Measurements from ENCODE around the gene MMP14. TPM values are rescaled to one million over a fixed set of nuclear protein-coding genes. Genes with fewer than 3 reads are reported as not detected.
"Not testable (repeated sequence)": the region's sequence is repeated elsewhere in the genome, so short reads cannot be mapped to it uniquely, and the experiment has no call there.

Gene MMP14
- total RNA-seq, 1 experiment from 2014 or later: not detected

DNA sequence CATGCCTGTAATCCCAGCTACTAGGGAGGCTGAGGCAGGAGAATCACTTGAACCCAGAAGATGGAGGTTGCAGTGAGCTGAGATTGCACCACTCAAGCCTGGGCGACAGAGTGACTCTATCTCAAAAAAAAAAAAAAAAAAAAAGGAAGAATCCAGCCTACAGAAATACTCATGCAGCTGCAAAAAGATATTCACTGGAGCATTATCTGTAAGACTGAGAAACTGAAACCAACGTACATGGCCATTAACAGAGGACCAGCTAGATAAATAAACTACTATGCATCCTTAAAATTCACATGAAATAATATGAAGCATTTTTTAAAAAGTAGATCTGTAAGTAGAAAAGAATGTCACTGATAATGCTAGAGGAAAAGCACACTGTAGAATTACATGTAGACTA is 24.7 kb upstream of the MMP14 start:
- no peak for DNase-seq (ENCODE audit: low read depth)
- in situ Hi-C loops (cut with HindIII; ENCODE audit: low pct_unique_long_range_greater_than_20kb, low sequenced_read_pairs): no loop called here

DNA sequence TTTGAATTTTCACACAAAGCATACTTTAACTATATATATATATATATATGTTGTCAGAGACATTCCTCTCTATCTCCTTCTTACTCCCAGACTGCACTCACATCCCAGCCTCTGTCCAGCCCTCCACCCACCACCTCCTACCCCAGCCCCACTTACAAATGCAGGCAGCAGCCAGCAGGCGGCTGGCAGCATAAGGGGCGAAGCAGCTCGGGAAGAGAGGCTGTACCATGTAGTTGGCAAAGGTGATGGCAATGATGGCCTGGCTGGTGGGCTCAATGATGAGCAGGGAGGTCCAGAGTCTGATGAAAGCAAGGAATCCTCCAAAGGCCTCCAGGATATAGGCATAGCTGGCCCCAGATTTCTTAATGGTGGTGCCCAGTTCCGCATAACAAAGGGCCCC is 23.6 kb upstream of the MMP14 start:
- in situ Hi-C loops (cut with HindIII; ENCODE audit: low pct_unique_long_range_greater_than_20kb, low sequenced_read_pairs): no loop called here
- DNase-seq (ENCODE audit: low read depth): no peak

DNA sequence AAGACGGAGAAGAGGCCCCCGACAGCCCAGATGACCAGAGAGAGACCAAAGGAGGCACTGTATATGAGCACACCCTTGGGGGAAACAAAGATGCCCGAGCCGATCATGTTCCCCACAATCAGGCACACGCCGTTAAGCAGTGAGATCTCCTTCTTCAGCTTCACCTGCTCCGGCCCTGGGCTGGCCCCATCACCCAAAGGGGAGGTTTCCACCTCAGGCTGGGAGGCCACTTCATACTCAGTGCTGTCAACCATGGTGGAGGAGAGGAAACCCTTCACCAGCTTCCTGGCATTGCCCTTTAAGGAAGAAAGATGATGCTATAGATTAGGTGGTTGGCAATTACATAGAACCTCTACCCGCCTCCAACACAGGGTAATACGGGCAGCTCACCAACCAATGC is 23.2 kb upstream of the MMP14 start:
- in situ Hi-C loops (cut with HindIII; ENCODE audit: low pct_unique_long_range_greater_than_20kb, low sequenced_read_pairs): no loop called here
- DNase-seq (ENCODE audit: low read depth): no peak

DNA sequence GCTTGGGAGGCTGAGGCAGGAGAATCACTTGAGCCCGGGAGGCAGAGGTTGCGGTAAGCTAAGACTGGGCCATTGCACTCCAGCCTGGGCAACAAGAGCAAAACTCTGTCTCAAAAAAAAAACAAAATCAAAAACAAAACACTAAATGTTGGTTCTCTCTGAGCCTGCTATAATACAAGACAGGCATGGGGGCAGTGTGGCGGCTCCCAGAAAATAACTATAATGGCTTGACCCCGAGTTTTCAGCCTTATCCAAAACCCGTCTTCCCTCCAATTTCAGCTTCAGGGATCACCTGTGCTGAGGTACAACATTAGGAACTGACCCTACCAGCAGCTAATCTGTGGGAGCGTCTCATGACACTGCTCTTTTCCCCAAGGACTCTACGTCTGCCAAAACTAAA is 22.0 kb upstream of the MMP14 start:
- DNase-seq (ENCODE audit: low read depth): no peak
- in situ Hi-C loops (cut with HindIII; ENCODE audit: low pct_unique_long_range_greater_than_20kb, low sequenced_read_pairs): no loop called here

DNA sequence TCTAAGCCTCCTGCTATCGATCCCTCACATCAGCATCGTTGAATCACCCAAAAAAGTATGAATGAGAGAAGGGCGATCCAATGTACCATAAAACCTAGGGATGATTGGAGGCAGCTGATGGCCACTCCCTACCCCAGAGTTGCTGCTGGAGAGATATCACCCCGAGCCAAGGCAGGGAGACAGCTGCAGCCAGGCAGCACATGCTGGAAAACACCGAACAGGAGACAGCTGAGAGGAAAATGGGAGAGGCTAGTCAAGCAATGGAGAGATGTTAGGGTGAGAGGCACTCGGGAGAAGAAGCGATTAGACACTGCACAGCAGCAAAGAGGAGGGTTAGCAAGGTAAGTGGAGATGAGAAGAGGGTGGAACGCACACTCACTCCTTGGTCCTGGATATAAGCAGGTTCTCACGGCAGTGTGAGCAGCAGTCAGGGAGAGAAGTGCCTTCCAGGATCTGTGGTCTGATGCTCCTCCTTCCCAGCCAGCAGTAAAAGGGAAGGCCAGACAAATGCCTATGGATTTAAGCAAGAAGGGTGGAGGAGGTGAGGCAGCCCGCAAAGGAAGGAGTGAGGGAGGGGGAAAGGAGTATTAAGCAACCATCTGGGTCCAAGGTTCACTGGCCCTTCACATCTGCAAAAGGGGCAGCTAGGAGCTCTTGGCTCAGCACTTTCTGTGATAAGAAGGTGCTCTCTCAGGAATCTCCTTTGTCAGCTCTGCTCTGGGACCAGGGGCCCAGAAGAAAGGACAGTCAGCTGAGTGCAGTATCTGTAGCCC is 21.3 kb upstream of the MMP14 start, which contains the start of gene SLC7A7:
TSS of gene SLC7A7 (minus strand) at position 495 of the 773 bp plus-strand sequence. CDS start 2,037 bp downstream, outside the sequence.
- no peak for DNase-seq (ENCODE audit: low read depth)
- in situ Hi-C loops (cut with HindIII; ENCODE audit: low pct_unique_long_range_greater_than_20kb, low sequenced_read_pairs): no loop called here

DNA sequence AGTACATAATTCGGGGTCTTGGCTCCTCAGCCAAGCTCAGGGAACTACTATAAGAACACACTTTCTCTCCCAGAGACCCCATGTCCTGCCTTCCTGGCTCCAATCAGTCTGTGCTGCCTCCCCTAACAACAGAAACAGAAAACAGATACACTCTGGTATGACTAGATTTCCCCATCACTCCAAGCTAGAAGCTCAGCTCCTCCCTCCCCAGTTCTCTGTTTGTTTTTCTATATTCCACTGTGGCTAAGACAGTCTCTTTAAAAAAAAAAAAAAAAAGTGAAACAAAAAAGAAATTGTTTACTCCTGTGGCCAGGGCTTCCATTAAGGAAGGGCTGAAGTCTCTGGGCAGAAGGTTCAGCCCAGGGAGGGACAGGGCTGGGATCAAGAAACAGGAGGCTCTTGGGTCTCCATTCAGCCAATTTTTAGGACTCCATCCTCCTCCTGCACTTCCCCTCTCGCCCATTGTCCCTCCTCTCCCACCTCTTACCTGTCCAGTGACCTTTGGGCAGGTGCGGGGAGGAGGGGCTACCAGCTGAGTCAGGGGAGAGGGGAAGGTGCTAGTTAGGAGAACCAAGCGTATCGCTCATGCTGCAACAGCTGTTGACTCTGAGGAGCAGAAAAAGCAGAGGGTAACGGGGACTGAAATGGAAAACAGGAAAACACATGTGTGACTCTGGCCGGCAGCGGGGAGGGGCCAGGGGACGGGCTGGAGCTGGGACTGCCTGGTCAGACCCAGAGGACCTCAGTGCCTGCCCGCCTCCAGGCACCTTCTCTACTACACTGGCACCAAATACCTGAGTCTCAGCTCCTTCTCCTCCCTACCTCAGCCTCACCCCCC is 17.0 kb upstream of the MMP14 start:
- DNase-seq (ENCODE audit: low read depth): peak; percentile 56
- in situ Hi-C loops (cut with HindIII; ENCODE audit: low pct_unique_long_range_greater_than_20kb, low sequenced_read_pairs): no loop called here

DNA sequence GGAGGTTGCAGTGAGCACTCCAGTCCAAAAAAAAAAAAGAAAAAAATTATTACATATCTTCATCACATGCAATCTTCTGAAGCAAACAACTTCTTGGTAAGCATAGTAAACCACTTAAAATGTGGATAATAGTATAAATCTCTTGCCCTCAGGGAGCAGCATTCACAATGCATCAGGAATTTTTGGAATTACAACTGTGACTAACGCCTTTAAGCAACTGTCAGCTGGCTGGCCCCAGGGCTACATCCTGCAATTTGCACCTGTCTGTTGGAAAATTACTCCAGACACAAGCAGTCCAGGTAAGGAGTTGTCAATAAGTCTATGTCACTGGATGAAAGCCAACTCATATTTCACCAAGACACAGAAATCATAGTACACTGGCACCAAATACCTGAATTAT is 15.7 kb upstream of the MMP14 start:
- in situ Hi-C loops (cut with HindIII; ENCODE audit: low pct_unique_long_range_greater_than_20kb, low sequenced_read_pairs): no loop called here
- no peak for DNase-seq (ENCODE audit: low read depth)

DNA sequence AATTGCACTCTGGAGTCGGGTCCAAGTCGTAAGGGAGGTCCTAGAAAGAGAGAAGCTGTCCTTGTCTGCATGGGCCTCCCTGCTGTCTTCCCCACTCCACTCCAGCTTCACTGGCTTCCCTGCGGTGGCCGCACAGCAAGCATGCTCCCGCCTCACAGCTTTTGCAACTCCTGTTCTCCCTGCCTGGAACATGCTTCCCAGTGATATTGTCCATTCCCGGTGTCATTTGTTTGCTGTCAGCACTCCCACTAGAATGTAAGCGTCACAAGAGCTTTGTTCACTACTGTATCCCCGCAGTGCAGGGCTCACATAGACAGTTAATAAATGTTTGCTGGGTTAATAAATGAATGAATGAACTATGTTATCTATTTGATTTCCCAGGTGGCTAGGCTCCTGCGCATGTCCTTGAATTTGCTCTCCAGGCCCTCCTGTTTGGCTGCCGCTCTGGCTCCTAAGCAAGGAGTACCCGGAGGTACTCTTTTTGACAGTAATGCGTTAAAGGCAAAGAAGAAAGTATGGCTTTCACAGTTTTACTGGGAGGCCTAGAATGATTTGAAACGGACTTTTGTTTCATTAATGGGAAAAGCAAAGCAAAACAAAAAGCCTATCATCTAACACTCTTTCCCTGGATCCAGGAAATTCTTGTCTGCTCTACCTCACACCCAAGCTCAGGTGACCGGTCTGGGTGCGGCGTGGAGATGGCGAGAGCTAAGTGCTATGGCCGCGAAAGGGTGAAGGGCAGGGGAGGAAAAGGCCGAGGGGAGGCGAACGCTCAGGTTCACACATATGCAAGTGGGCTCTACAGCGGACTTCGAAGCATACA is 15.0 kb upstream of the MMP14 start:
- DNase-seq (ENCODE audit: low read depth): peak; percentile 56
- in situ Hi-C loops (cut with HindIII; ENCODE audit: low pct_unique_long_range_greater_than_20kb, low sequenced_read_pairs): no loop called here

DNA sequence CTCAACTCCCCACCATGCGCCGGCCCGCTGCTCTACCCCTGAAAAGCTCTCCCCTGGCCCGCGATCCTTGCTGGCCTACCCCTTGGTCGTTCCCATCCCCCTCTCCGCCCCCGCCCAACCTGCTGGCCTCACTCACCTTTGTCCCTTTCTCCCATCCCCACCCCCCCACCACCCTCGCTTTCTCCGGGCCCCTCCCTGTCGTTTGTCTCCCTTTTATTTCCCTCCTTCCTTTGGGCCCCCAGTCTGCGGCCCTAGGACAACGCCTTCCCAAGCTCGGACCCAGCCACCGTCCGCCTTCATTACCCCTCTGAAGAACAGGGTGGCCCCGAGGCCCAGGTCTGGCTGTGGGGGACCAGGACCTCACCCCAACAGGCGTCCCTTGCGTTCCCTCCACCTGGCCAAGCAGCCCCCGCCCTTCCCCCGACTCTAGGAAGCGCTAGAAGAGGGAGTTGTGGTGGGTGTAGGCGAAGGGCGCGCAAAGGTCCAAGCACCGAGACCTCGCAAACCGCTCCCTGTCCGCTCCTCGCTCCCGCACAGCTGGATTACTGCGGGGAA is 14.3 kb upstream of the MMP14 start:
- in situ Hi-C loops (cut with HindIII; ENCODE audit: low pct_unique_long_range_greater_than_20kb, low sequenced_read_pairs): no loop called here
- no peak for DNase-seq (ENCODE audit: low read depth)

DNA sequence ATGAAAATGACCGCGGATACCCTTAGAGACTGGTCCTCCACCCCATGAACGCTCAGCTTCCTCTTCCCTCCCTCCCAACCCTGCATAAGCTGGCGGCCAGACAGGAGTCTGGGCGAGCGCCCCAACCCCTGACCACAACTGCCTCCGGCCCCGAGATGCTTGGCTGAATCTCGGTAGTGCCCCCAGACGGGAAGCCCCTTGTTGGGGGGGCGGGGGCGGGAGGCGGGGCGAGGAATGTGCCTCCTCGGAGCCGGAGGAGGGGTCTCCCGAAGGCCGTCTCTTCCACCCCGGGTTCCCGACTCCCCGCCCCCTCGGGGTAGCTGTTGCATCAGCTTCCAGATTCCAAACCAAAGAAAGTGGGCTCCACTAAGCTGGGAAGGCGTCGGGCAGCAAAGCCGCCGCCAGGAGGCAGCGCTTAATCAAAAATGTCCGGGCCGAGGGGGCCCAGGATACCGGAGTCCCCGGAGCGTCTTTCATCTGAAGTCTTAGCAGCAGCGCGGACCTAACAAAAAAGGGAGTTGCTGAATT is 13.8 kb upstream of the MMP14 start:
- in situ Hi-C loops (cut with HindIII; ENCODE audit: low pct_unique_long_range_greater_than_20kb, low sequenced_read_pairs): no loop called here
- DNase-seq (ENCODE audit: low read depth): no peak

DNA sequence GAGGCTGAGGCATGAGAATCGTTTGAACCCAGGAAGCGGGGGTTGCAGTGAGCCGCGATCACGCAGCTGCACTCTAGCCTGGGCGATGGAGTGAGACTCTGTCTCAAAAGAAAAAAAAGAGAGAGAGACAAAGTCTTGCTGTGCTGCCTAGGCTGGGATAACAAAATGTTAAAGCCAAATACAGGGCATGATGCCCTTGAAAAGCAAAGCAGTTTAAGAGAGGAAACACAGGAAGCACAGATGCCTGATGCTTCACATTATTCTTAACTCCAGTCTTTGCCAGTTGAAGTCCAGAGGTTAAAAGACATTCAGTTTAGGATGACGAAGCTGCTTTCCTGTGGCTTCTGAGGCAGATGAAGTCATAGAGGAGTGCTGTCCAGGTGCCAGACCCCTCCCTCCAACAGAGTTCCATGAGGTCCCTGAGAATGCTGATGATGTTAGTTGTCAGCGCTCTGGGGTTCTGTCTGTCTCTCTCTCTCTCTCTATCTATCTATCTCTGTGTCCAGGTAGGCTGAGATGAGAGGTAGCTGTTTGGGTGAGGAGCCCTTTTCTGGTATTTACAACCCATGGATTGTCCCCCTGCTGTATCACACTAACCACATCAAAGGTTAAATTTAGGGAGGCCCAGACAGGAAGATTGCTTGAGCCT is 11.6 kb upstream of the MMP14 start:
- DNase-seq (ENCODE audit: low read depth): peak; percentile 77
- in situ Hi-C loops (cut with HindIII; ENCODE audit: low pct_unique_long_range_greater_than_20kb, low sequenced_read_pairs): no loop called here

DNA sequence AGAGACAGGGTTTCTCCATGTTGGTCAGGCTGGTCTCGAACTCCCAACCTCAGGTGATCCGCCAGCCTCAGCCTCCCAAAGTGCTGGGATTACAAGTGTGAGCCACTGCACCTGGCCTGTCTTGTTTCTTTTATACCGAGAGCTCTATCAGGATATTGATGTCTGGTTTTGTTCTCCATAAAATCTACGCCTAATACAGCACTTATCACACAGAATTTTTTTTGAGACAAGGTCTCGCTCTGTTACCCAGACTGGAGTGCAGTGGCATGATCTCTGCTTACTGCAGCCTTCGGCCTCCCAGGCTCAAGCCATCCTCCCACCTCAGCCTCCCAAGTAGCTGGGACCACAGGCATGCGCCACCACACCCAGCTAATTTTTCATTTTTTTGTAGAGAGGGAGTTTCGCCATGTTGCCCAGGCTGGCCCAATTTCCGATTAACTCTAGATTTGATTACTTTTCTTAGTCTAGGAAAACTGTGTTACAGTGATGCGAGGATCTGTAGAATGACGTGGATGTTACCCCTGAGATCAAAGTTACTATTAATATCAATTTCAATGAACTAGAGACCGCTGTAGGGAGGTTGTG is 7.2 kb upstream of the MMP14 start:
- in situ Hi-C loops (cut with HindIII; ENCODE audit: low pct_unique_long_range_greater_than_20kb, low sequenced_read_pairs); DNase-seq (ENCODE audit: low read depth): not testable (repeated sequence)

DNA sequence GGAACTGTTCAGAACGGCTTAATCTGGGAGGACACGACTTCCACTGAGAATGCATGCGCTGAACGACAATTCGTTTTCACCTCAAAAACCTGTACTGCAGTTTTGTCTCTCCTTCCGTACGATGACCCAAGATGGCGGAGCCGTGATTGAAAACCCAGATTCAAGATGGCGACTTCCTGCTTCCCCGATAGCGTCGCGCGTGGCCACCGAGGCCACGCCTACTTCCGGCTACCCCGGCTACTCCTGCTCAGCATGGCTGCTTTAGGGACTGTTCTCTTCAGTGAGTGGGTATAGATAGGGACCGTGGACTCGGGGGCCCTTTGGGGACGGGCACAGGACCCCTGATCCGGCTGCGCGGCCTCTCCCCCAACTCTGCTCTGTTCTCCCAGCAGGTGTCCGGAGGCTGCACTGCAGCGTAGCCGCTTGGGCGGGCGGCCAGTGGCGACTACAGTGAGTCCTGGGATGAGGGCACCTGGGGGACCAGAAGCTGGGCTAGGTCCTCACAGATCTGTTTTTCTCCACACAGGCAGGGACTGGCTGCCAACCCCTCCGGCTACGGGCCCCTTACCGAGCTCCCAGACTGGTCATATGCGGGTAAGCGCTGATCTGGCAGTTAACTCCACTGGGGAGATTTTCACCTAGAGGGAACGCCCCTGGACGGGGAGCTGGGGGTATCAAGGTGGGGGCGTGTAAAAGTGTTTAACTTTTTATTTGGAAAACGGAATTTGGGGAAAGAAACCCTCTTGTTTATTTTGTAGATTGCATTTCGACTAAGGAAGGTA is 6.5 kb upstream of the MMP14 start, which contains the start of gene MRPL52:
TSS of gene MRPL52 (plus strand) at position 227 of the 782 bp plus-strand sequence. CDS start at position 253, 26 bp downstream.
- in situ Hi-C loops (cut with HindIII; ENCODE audit: low pct_unique_long_range_greater_than_20kb, low sequenced_read_pairs): no loop called here
- peak; percentile 80 for DNase-seq (ENCODE audit: low read depth)

DNA sequence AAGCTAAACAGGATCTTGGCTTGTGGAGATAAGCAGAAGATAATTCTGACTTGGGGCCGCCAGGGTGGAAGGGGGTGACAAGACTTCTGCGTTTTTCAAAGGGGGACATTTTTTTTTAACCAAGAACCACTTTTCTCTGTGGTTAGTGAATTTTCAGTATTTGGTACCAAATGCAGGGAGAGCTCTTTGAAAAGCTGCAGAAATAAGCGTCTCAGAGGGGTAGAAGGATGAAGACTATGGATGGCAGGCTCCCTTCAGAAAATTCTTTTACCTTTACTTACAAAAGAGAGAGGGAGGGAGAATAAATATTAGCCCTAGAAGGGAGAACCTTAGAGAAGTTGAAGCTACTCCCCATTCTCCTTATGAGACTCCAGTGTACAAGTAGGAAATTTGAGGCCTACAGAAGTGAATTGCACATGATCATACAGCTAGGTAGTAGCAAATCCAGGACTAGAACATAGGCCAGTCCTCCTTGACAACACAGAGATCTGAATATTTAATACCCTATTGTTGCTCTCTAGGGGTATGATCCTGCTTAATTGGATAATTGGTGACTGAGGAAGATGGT is 5.9 kb upstream of the MMP14 start:
- in situ Hi-C loops (cut with HindIII; ENCODE audit: low pct_unique_long_range_greater_than_20kb, low sequenced_read_pairs): no loop called here
- DNase-seq (ENCODE audit: low read depth): no peak

DNA sequence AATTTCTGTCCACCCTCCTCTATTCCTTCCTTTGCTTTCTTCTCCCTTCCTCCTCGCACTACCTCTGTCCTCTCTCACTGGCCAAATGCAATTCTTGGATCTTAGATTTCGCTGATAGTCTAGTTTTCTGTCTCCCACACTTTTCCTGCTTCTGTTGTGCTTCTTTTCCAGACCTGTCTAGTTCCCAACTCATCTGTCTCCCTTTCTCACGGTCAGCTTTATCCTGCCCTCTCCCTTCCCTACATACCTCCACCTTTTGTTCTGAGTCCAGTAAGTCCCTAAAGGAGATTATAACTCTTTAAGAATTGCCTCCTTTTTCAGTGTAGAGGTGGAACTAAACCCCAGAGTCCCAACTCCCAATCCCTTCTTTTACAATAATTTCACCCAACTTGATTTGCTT is 880 bp upstream of the MMP14 start:
- no peak for DNase-seq (ENCODE audit: low read depth)
- in situ Hi-C loops (cut with HindIII; ENCODE audit: low pct_unique_long_range_greater_than_20kb, low sequenced_read_pairs): no loop called here

DNA sequence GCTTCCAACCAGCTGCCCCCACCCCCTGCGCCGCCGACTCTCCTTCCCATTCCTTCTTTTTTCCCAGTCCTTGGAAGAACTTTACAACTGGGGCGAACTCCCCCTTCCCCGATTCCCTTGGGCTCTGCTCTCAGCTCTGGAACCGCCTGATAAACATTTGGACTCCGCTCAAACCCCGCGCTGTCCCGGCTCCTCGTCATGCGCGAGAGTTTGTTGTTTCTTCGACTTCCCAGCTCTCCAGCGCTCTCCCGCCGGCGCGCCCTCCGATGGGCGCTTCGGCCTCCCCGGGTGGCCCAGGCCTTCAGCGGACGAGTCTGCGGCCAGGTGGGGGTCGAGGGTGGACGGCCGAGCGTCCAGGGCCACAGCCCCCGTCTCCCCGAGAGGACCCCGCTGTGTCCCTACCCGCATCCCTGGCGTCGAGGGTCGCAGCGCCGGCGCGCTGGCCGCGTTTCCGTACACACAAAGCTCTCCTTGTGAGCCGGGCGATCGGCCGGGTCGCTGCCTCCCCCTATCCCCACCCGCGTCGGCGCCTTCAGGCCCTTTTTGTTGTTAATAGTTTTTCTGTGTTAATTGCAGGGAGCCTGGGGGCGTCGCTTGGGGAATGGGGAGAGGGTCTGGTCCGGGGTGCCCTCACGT is 847 bp downstream of the MMP14 start:
- in situ Hi-C loops (cut with HindIII; ENCODE audit: low pct_unique_long_range_greater_than_20kb, low sequenced_read_pairs): no loop called here
- DNase-seq (ENCODE audit: low read depth): no peak
